OCI-LY1 (cell line): ENCODE results near the gene SERTAD2.

Experiments
- H2AFZ ChIP-seq: fragments of 200-600 bp; sonication (generic), shearing (Covaris generic); 2 replicates; pipeline ENCODE4 v1.6.0; 2014; ENCODE audit warnings: antibody characterized with exemption, mild to moderate bottlenecking, low read length
- H3F3A ChIP-seq: fragments of 200-600 bp; sonication (generic), shearing (Covaris generic); 2 replicates; pipeline ENCODE4 v1.6.0; 2014; ENCODE audit warnings: mild to moderate bottlenecking, antibody characterized with exemption, low read length, moderate library complexity; ENCODE audit not compliant: insufficient read depth
- H3K27ac ChIP-seq: fragments of 200-600 bp; sonication (generic); 2 replicates; pipeline ENCODE4 v1.5.1; 2014; ENCODE audit warnings: low read length, mixed run types, mild to moderate bottlenecking, low read depth; ENCODE audit not compliant: poor library complexity, severe bottlenecking
- H3K27me3 ChIP-seq: fragments of 200-600 bp; sonication (generic); 2 replicates; pipeline ENCODE4 v1.6.0; 2014; ENCODE audit warnings: antibody characterized with exemption, mild to moderate bottlenecking, low read length, moderate library complexity; ENCODE audit not compliant: insufficient read depth
- H3K36me3 ChIP-seq: fragments of 200-600 bp; sonication (generic); 2 replicates; pipeline ENCODE4 v1.6.1; 2014; ENCODE audit warnings: mild to moderate bottlenecking, antibody characterized with exemption, low read length, moderate library complexity, mixed read lengths; ENCODE audit not compliant: insufficient read depth
- H3K4me1 ChIP-seq: fragments of 200-600 bp; sonication (generic); 2 replicates; pipeline ENCODE4 v1.5.1; 2014; ENCODE audit warnings: mild to moderate bottlenecking, low read length, moderate library complexity; ENCODE audit not compliant: insufficient read depth, severe bottlenecking
- H3K4me2 ChIP-seq: fragments of 200-600 bp; sonication (generic), shearing (Covaris generic); 2 replicates; pipeline ENCODE4 v1.6.1; 2014; ENCODE audit warnings: low read length
- H3K4me3 ChIP-seq: fragments of 200-600 bp; sonication (generic); 2 replicates; pipeline ENCODE4 v1.5.1; 2014; ENCODE audit warnings: low read length, low read depth, mild to moderate bottlenecking, mixed read lengths; ENCODE audit not compliant: poor library complexity, severe bottlenecking
- H3K79me2 ChIP-seq: fragments of 200-600 bp; shearing (Covaris generic); 2 replicates; pipeline ENCODE4 v1.6.1; 2016; ENCODE audit warnings: mixed run types, low read length, mixed read lengths; ENCODE audit not compliant: insufficient read depth
- H3K9ac ChIP-seq: fragments of 200-600 bp; sonication (generic), shearing (Covaris generic); 2 replicates; pipeline ENCODE4 v1.6.1; 2014; ENCODE audit warnings: mild to moderate bottlenecking, low read length, mixed read lengths
- H3K9me2 ChIP-seq: fragments of 200-600 bp; sonication (generic), shearing (Covaris generic); 2 replicates; pipeline ENCODE4 v1.6.1; 2014; ENCODE audit warnings: low read depth, mild to moderate bottlenecking, low read length, mixed read lengths
- H3K9me3 ChIP-seq: fragments of 200-600 bp; shearing (Covaris generic); 2 replicates; pipeline ENCODE4 v1.6.1; 2014; ENCODE audit warnings: low read length, mixed read lengths
- H4K20me1 ChIP-seq: fragments of 200-600 bp; sonication (generic), shearing (Covaris generic); 2 replicates; pipeline ENCODE4 v1.6.0; 2016; ENCODE audit warnings: mild to moderate bottlenecking, low read length; ENCODE audit not compliant: insufficient read depth
- CTCF ChIP-seq: fragments of 200-600 bp; sonication (generic), shearing (Covaris generic); IDR thresholded peaks from 2 replicates; pipeline ENCODE4 v1.5.1; 2017; ENCODE audit warnings: mild to moderate bottlenecking, antibody characterized with exemption, low read length, moderate library complexity, mixed read lengths
- EZH2 ChIP-seq: fragments of 200-600 bp; sonication (generic), shearing (Covaris generic); IDR thresholded peaks from 2 replicates; pipeline ENCODE4 v1.8.0; 2017; ENCODE audit warnings: borderline replicate concordance, mixed run types, mild to moderate bottlenecking, antibody characterized with exemption, low read length, moderate library complexity, mixed read lengths

The SERTAD2 gene

GRCh38 chr2:64586054-64586453 lies 67.7 kb downstream of the SERTAD2 start:
- Histone ChIP-seq H4K20me1 (no peaks in the 10 kb centered on the region), H3F3A (no peaks in the 10 kb centered on the region), H3K4me2 (no peak overlapping the region), H3K36me3 (peaks cover 61% of the 10 kb centered on the region), H3K4me1 (no peaks in the 10 kb centered on the region), H2AFZ (no peak overlapping the region), H3K27ac (no peak overlapping the region), H3K9ac (no peak overlapping the region), H3K9me3 (no peaks in the 10 kb centered on the region), H3K4me3 (no peak overlapping the region), H3K9me2 (no peaks in the 10 kb centered on the region), H3K79me2 (no peaks in the 10 kb centered on the region), H3K27me3 (no peaks in the 10 kb centered on the region)
- TF ChIP-seq CTCF = no peak

- no peaks in the 10 kb centered on the region for H3K4me1 ChIP-seq
- H3K4me2 ChIP-seq = no peak overlapping the region
- H3K27me3 ChIP-seq = no peaks in the 10 kb centered on the region
- H3F3A ChIP-seq = no peaks in the 10 kb centered on the region
- H3K27ac ChIP-seq = no peak overlapping the region
- peaks cover 62% of the 10 kb centered on the region for H3K36me3 ChIP-seq
- H3K9me3 ChIP-seq = no peaks in the 10 kb centered on the region
- H3K9ac ChIP-seq = no peak overlapping the region
- H3K4me3 ChIP-seq = no peak overlapping the region
- no peaks in the 10 kb centered on the region for H3K9me2 ChIP-seq
- H2AFZ ChIP-seq = no peak overlapping the region
- no peaks in the 10 kb centered on the region for H4K20me1 ChIP-seq
- H3K79me2 ChIP-seq = no peaks in the 10 kb centered on the region
- TF ChIP-seq CTCF (no peak), EZH2 (no peak)
Measured at GRCh38 chr2:64582774-64583340, 70.9 kb downstream of the SERTAD2 start.

GRCh38 chr2:64581777-64582539 lies 71.8 kb downstream of the SERTAD2 start:
- no peaks in the 10 kb centered on the region for H4K20me1 ChIP-seq
- H3K27me3 ChIP-seq = no peaks in the 10 kb centered on the region
- TF ChIP-seq CTCF (no peak), EZH2 (no peak)
- no peaks in the 10 kb centered on the region for H3K4me1 ChIP-seq
- no peaks in the 10 kb centered on the region for H3F3A ChIP-seq
- H3K36me3 ChIP-seq = peaks cover 62% of the 10 kb centered on the region
- H3K9ac ChIP-seq = no peak overlapping the region
- no peak overlapping the region for H3K4me2 ChIP-seq
- no peak overlapping the region for H3K4me3 ChIP-seq
- no peak overlapping the region for H2AFZ ChIP-seq
- H3K9me2 ChIP-seq = no peaks in the 10 kb centered on the region
- no peak overlapping the region for H3K27ac ChIP-seq
- H3K9me3 ChIP-seq = no peaks in the 10 kb centered on the region
- H3K79me2 ChIP-seq = no peaks in the 10 kb centered on the region
